ENCODE measurements around the gene PSTPIP1.

- TF ChIP-seq YY1 (IDR thresholded peaks at IDR 0.05; ENCODE audit: insufficient read depth, insufficient read length) (no peak), SUZ12 (IDR thresholded peaks at IDR 0.05; ENCODE audit: extremely low read depth, insufficient read depth, insufficient read length) (no peak), ZNF274 (IDR thresholded peaks at IDR 0.05; ENCODE audit: low read depth, low read length) (no peak)
These were observed at the start of gene PSTPIP1 for GRCh38 chr15:76994971-76995945.

All from NT2/D1 (cell line).